Caki2 (cell line): Measurements from ENCODE around the gene RAB10. TPM values are rescaled to one million over a fixed set of nuclear protein-coding genes. Genes with fewer than 3 reads are reported as not detected.
A peak's percentile ranks its signal among the peaks of the same experiment; 100 is the strongest.
"Not testable (repeated sequence)": the region's sequence is repeated elsewhere in the genome, so short reads cannot be mapped to it uniquely, and the experiment has no call there.

ENCODE experiments used
- DNase-seq: peaks from one replicate; pipeline ENCODE4 v3.0.0-alpha.2; 2015; ENCODE audit warnings: low read depth
- in situ Hi-C: cut with HindIII; loops from 2 replicates; pipeline ENCODE4 v1.10.0; 2016; ENCODE audit warnings: low sequenced_read_pairs, low pct_unique_long_range_greater_than_20kb, mixed read lengths
- total RNA-seq: library from RNA; depleted of rRNA; stranded (reverse); fragments of >200 nt; shearing (Covaris generic); gene quantifications from 2 replicates; pipeline ENCODE4 v1.2.3, GENCODE V29; 2014; ENCODE audit warnings: low replicate concordance

The RAB10 gene
- total RNA-seq, 1 experiment from 2014 or later, result 183 TPM

DNA sequence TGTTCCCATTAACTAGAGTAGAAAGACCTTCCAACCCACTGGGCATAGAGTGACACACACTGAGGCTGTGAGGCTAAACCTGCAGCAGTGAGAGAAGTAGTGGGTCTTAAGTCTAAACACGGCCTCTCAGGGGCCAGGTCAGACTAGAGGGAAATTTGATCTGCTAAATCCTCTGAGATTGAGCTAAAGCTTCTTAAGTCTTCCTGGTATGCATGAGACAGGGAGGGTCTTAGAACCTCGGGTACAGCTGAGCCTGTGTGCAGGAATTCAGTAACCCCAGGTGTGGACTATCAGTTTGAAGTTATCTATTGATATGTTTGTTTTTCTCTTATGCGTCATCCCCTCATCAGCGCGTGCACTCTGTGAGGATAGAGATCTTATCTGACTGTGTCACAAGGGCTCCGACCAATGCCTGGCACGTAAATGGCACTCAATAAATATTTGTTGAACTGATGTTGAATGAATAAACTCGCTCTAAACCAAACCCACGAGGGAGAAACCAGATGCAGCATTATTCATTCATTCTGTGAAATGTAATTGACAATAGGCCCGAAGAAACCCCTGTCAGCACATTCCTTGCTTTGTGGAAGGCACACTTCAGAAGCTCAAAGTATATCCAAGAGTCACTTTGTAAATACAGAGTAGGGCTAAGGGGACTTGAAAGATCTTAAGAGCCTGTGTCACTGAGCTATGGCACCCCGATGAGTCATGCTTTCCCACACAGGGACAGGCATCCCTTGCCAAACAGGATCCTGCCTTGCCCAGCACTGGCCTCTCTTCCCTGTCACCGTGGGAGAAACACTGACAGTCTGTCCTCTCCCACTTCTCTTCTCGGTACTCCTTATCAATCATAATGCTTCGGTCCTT, 21.7 kb upstream of the RAB10 start:
- peak; percentile 96 for DNase-seq
- in situ Hi-C loops, result loop anchor here (5.0 kb wide), 1 partner anchor 50 kb away; no protein-coding TSS in a partner anchor

DNA sequence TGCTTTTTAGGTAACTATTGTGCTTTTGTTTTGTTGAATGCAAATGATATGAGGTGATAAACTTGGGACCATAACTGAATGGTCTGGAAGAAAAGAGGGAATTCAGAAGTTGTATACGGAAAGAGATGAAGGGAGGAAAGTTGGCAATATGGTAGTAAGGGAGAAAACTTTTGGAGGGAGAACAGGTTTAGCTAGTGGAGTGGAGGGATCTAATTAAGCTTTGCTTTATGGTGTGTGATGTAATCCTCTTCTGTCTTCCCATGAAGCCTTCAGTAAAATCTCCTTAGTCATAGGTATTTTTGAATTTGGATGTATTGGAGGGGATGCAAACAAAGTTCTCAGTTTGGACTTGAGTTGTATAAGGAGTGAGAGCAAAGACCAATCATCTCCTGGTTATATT, 20.2 kb upstream of the RAB10 start:
- in situ Hi-C loops, result loop anchor here (5.0 kb wide), 1 partner anchor 49 kb away; no protein-coding TSS in a partner anchor
- DNase-seq, result no peak

DNA sequence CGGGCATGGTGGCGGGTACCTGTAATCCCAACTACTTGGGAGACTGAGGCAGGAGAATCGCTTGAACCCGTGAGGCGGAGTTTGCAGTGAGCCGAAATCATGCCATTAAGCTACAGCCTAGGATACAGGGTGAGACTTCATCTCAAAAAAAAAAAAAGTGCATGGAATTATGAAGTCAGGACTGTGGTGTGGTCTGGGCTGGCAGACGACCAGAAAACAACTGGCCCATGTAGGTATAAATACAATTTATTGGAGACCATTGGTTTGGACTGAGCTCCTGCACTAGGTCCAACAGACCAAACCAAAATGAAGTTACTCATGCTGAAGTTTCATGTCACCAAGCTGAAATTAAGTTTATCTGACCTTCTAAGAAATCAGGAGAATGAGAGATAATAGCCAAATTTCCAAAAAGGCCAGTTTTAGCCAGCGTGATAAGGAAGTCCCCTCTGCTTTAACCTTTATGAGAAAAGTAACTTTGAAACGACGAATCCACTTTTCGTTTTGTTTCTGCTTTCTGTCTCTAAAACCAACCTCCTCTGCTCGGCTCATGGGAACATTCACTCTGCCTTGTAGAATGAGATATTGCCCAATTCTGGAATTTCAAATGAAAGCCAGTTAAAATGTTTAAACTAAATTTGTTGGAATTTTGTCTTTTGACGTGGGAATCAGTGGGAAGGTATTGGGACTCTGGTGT, 17.7 kb upstream of the RAB10 start:
- DNase-seq, result no peak
- in situ Hi-C loops, result no loop called here

DNA sequence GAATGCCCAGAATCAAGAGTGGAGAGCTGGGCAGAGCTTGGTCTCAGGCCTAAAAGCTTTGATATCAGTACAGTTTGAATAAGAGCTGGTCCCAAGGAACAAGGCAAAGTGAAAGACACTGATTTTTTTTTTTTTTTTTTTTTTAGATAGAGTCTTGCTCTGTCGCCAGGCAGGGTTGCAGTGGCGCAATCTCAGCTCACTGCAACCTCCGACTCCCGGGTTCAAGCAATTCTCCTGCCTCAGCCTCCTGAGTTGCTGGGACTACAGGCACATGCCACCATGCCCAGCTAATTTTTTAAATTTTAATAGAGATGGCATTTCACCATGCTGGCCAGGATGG, 17.2 kb upstream of the RAB10 start:
- DNase-seq, in situ Hi-C loops: not testable (repeated sequence)

DNA sequence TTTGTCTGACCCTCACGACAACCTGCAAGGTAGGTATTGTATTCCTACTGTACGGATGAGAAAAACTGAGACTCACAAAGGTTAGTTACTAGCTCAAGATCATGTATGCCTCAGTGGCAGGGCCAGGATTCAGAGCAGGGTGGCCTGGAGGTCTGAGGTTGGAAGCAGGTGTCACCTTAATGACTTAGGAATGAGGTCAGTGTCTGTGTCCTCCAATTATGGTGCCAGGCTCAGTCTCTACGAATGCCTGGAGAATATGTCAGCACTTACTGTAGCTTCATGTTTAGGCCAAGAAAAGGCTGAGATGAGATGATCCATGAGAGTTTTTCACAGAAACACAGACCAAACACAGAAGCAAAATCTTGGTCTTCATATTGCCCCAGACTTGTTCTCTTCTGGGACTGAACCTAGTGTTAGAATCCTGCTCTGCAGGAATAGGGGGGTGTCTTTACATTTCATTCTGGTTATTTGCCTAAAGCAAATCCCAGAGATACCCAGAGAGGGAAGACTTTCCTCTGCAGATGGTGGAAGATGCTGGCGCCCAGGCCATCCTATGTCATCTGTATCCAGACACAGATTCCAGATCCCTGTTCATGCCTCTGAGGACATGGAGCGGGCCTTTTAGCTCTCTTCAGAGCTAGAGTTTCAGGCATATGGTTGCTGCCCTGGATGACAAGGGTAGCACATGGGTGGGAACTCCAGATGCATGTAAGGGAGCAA, 16.3 kb upstream of the RAB10 start:
- peak; percentile 34 for DNase-seq
- in situ Hi-C loops, result no loop called here

DNA sequence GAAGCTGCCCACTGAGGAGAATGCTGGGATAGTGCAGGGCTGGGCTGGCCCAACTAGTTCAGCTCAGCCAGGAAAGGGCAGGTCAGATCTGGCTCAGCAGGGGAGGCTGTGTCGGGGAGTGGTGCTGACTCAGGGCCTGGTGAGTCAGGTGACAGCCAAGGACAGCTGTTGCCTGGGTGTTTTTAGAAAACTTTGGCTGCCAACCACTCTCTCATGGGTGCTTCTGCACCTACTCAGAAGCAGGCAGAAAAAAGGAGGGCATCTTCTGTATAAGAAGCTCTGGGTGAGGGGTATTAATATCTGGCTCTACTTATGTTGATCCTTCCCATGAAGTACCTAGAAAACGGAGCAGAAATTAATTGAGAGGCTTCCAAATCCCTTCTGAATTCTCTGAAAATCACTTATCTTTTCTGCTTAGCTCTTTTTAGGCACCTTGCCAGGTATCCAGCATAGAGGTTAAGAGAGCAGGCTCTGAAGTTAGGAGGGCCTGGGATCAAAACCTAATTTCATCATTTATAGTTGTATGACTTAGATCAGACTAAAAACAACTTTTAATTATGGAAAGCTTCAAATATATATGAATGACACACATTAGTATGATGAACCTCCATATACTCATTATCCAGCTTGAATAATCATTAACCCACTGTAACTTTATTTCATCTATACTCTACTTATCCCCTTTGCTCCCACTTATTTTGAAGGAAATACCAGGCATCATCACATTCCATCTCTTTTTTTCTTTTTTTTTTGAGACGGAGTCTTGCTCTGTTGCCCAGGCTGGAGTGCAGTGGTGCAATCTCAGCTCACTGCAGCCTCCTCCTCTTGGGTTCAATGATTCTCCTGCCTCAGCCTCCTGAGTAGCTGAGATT, 15.5 kb upstream of the RAB10 start:
- in situ Hi-C loops, result no loop called here
- DNase-seq, result peak; percentile 87

DNA sequence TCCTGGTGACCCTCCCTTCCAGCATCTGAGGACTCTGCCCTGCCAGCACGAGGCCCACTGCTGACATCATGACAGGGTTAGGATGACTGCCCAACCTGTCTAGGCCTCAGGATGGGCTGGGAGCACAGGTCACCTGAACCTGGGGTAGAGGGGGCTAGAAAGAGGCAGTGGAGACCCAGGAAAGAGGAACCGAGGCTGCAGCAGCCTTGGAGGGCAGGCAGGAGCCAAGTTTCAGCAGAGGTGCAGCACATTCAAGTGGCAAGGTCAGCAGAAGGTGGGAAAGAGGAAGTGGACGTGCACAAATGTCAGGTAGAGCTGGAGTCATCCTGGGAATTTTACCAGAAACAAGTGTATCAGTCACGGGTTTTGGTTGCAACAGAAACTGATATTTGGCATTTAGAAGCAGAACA, 13.6 kb upstream of the RAB10 start:
- no peak for DNase-seq
- in situ Hi-C loops, result no loop called here

DNA sequence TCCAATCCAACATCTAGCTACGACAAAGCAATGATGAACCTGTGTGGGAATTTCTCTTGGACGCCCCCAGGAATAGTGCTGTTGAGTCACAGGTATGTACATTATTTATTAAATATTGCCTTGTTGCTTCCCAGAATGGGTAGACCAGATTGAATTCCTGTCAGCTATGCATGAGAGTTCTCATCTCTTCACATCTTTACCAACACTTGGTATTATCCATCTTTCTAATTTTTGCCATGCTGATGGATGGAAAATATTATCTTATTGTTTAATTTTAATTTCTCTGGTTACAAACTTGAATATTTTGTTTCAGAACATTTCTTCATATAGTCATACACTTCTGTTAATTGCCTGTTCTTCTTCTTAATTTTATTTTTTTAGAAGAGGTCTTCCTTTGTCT, 9.6 kb upstream of the RAB10 start:
- in situ Hi-C loops, result no loop called here

DNA sequence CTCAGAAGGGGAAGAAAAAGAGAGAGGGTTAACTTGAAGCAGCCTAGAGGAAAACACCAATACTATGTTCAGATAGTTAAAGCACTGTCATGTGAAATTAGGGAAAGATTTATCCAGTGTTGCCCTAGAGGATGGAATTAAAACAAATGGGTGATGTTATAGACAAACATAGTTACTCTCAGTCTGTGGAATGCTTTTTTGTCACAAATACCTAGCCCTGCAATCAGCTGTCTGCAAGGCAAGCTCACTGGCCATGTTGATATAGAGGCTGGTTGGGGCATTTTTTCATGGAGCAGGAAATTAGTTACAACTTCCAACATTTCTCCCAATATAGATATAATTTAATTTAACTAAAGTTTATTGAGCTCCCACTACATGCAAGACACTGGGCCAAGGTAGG, 8.4 kb upstream of the RAB10 start:
- DNase-seq, result no peak
- in situ Hi-C loops, result no loop called here

More for the DNA sequence above, 9.6 kb upstream of the RAB10 start:
- DNase-seq, result no peak

DNA sequence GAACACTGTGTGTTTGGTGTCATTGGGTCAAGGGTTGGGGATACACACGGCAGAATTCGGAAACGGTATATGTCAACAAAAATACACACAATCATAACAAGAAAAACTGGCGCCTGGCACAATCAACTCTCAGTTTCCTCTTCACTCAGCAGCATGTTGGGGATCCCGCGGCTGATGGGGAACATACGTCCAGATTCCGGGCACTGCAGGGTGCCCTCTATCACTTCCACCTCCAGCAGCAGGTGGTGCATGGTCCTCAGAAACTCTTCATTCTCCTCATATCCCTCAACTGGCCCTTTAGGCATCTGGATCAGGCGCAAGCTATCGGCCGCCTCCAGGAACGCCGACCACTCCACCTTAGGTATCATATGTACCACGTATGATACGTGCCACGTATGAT, 5.8 kb upstream of the RAB10 start:
- DNase-seq, in situ Hi-C loops: not testable (repeated sequence)

DNA sequence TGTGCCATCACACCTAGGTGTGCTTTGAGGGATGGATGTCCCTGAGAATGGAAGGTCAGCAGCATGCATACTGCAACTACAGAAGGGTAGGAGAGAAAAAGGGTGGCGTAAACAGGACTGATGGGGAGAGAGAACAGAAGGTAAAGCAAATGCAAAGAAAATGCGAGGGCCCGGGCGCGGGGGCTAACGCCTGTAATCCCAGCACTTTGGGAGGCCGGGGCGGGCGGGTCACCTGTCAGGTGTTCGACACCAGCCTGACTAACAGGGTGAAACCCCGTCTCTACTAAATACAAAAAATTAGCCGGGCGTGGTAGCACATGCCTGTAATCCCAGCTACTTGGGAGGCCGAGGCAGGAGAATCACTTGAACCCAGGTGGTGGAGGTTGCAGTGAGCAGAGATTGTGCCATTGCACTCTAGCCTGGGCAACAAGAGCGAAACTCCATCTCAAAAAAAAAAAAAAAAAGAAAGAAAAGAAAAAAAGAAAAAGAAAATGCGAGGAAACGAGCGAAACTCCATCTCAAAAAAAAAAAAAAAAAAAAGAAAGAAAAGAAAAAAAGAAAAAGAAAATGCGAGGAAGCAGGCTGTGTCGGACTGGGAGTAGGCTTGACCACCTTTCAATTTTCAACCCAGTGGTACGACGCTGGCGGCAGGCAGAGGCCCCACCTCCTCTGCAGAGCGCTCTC, 1.2 kb upstream of the RAB10 start:
- DNase-seq, in situ Hi-C loops: not testable (repeated sequence)

DNA sequence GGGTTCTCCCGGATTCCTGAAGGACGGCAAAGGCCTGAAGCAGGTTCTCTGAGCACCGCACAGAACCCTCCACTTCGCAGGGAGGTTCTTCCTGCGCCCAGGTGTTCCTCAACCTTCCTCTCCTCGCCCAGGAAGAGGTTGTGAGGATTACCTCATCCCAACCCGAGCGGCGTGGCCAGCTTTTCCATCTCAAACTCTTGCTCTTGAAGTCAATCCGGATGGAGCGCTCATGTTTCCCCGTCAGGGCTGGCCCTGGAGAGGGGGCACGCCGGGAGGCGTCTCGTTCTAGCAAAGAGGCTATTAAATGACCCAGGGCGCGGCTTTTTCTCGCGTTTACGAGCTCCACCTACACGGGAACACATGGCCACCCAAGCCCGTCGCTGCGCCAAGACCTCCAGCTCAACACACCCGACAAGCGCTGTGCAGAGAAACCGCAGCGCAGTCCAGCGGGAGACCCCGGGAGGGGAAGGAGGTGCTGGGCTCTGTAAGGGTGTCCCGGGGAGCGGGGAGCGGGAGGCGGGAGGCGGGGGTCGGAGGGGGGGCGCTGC, 540 bp upstream of the RAB10 start:
- DNase-seq, result peak; percentile 92
- in situ Hi-C loops, result no loop called here

DNA sequence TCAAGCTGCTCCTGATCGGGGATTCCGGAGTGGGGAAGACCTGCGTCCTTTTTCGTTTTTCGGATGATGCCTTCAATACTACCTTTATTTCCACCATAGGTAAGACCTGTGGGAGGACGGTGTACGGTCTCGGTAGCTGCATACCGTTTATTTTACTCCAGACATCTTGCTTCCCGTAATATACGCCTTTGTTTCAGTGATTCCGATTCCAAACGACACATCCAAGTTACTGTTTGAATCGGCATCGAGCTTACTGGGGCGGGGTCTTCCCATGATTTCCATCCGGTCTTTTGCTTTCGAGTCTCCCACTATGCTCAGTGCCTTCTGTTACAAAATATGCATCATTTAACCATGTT, 731 bp downstream of the RAB10 start:
- in situ Hi-C loops, result no loop called here
- no peak for DNase-seq

DNA sequence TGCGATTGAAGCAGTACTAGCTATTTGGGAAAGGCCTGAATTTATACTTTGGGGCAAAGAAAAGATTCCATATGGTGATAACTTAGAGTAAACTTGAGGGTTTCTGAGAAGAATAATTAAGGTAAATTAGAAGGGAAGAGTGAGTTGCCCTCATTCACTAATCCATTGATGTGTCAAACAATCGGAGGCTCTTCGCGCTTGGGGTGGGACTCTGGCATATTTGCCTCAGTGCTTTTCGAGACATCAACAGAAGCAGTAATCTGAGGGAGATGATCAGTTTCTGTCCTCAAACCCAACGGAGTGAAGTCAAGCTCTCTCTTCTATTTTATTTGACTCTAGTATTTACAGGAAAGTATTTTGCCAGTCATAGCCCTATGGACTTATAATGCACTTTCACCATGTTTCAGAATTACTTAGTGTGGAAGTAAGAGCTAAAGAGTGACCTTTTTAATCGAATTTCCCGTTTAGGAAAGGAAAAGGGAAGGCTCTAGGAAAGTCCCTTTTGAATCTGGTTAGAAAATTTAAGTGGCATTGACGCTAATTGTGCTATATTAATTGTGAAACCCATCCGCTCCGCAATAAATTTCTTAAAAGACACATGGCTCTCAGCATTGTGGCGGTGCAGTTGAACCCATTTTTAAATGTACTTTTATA, 1.3 kb downstream of the RAB10 start:
- DNase-seq, result no peak
- in situ Hi-C loops, result no loop called here

DNA sequence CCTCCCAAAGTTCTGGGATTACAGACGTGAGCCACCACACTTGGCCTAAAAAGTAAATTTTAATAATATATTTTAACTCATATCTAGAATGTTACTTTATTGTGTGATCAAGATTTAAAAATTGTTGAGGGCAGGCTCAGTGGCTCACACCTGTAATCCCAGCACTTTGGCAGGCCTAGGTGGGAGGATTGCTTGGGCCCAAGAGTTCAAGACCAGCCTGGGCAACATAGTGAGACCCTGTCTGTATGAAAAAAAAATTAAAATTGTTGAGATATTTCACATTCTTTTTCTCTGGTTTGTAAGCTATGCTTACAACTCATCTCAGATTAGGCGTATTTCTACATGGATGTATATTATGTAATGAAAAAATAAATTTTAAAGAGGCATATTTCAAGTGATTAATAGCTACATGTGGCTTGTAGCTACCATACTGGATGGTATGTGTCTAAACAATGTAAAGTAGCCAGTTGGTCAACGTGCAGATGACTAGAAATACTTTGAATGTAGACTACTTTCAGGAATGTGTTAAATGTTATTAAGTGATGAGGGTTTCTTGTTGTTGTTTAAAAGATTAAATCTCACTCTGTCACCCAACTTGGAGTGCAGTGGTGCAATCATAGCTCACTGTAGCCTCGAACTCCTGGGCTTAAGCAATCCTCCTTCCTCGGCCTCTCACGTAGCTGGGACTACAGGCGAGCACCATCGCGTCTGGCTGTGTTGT, 5.9 kb downstream of the RAB10 start:
- no peak for DNase-seq
- in situ Hi-C loops, result no loop called here

DNA sequence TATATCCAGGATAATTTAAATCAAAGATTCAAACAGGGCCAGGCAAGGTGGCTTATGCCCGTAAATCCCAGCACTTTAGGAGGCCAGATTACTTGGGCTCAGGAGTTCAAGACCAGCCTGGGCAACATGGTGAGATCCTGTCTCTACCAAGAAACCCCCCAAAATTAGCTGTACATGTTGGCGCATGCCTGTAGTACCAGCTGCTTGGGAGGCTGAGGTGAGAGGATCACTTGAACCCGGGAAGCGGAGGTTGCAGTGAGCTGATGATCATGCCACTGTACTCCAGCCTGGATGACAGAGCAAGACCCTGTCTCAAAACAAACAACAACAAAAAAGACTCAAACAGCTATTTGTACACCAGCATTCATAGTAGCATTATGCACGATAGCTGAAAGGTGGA, 9.2 kb downstream of the RAB10 start:
- no peak for DNase-seq
- in situ Hi-C loops, result no loop called here
